GM18517 (cell line): ENCODE measurements around the gene ERG.

Source experiments
- ATAC-seq: cut with Tn5 transposase; IDR thresholded peaks from one replicate; pipeline ENCODE4 v1.9.1; 2021; ENCODE audit warnings: mild to moderate bottlenecking, moderate library complexity; ENCODE audit not compliant: unreplicated experiment

Gene ERG

DNA sequence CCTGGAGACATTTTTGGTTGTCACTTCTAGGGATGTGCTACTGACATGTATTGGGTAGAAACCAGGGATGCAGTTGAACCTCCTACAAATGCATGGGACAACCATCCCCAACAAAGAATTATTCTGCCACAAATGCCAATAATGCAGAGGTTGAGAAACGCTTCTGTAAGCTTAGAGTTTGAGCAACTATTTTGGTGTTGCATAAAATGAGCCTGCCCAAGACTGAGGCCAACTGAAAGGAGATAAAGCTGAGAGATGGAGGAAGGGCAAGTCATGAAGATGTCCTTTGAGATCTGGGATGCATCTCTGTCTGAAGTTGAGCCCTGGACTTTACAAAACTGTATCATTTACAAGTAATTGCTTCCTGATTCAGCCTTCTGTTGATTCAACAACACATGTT is 134.6 kb downstream of the ERG start:
- no peak for ATAC-seq

DNA sequence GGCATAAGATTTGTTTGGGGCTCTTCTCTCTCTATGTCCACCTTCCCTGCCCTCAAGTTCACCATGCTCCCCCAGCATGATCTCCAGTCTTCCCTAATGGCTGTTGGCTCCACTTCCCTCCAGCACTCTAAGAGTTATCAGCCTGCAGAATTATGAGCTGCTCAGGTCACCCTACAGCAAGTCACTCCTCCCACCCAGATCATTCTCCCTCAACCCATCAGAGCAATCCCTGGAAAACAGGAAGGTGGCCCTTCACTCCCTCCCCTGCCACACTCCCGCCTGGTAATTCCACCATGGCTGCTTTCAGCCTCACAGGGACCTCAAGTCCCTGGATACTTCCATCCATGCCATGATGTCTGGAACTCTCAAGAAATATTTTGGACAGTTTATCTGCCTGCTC is 137.0 kb downstream of the ERG start:
- no peak for ATAC-seq

- ATAC-seq: no peak
Observed at GRCh38 chr21:38359835-38360234, 138.4 kb downstream of the ERG start.

DNA sequence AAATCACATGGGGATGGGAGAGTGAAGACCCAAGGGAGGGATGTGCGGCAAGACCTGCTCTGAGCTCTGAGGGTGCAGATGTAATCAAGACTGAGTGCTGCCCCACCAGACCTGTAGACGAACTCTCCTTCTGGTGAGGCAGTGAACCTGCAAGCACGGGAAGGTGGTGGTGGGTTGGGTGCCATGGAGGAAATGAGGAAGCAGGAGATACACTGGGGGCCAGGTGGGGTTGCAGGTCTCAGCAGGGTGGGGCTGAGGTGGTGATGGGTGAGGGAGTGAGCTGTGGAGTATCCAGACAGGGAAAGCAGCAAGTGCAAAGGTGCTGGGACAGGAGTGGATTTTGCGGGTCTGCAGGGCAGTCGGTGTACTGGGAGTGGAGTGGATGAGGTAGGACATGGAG is 139.2 kb downstream of the ERG start:
- ATAC-seq: no peak

DNA sequence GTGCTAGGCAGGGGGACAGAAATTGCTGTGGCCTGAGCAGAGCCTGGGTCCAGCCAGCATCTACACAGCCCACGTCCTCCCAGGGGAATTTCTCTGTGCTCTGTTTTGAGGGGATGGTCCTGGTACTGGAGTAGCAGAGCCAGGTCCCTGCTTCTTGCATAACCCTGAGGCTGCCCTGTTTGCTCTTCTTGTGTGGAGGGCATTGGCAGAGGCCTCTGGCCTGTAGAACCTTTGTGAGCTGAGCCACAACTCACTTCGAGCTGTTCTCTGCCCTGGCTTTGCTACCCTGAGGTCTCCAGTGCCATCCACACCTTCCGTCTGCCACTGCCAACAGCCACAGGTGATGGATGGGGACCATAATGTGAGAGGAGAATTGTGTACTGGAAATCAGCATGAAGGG is 139.6 kb downstream of the ERG start:
- ATAC-seq: no peak

DNA sequence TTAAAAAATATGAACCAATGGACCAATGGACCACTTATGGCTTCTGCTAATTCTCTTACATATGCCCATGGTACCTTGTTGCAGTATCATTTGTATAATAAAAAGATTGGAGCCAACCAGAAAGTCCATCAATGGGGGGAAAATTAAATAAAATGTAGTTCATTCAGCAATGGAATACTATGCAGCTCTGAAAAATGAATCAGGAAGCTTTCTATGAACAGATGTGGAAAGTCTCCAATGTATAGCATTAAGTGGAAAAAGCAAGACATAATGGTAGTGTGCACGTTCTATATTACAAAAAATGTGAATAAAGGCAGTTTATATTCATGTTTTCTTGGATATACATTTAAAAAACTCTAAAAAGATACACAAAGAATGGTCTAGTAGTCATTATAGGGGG is 140.2 kb downstream of the ERG start:
- no peak for ATAC-seq

GRCh38 chr21:38356883-38357625 is 141.2 kb downstream of the ERG start:
- no peak for ATAC-seq

DNA sequence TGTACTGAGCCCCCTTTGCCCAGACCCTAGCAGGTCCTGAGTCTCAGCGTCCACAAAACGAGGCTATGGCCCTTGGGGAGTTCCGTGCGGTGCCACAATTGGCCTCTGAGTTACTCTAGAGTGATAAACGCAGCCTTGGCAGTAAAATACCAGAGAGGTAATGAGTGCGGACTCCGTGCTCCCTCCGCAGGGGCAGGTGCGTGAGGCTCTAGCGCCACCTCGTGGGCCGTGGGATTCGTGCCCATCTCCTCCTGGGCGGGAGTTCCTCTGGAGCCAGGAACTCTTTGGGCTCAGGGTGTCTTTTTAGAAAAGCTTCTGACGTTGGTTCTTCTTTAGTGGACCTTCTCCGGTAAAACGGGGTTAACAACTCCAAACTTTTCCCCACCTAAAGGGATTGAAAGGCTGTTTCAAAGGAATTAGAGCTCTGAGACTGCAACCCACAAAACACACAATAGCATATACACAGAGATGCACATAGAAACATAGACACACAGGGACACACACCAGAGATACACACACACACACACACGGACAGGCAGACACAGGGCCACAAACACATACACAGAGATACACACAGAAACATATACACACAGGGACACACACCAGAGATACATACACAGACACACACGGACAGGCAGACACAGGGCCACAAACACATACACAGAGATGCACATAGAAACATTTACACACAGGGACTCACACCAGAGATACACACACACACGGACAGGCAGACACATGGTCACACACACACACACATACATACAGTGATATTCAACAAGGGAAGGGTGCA is 142.1 kb downstream of the ERG start:
- ATAC-seq: peak; percentile 57

- no peak for ATAC-seq
Observed at GRCh38 chr21:38355353-38355752, 142.9 kb downstream of the ERG start.

- ATAC-seq: no peak
Observed at GRCh38 chr21:38354746-38355145, 143.5 kb downstream of the ERG start.

DNA sequence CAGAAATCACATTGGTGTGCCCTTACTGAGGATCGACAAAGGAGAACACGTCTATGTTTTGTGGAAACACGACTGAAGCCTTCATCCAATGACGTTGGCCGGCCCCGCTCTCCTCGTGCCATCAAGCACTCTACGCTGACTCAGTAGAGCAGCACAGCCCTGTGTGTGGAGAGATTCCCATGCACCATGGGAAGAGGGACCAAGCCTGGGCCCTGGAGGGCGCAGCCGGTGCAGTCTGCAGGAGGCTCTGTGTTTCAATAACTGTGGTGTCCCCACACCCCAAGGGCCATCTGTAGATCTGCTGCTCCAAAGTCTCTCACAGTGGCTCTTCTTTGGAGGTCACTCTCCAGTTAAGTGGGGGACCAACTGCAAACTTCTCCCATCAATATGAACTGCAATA is 144.0 kb downstream of the ERG start:
- no peak for ATAC-seq

DNA sequence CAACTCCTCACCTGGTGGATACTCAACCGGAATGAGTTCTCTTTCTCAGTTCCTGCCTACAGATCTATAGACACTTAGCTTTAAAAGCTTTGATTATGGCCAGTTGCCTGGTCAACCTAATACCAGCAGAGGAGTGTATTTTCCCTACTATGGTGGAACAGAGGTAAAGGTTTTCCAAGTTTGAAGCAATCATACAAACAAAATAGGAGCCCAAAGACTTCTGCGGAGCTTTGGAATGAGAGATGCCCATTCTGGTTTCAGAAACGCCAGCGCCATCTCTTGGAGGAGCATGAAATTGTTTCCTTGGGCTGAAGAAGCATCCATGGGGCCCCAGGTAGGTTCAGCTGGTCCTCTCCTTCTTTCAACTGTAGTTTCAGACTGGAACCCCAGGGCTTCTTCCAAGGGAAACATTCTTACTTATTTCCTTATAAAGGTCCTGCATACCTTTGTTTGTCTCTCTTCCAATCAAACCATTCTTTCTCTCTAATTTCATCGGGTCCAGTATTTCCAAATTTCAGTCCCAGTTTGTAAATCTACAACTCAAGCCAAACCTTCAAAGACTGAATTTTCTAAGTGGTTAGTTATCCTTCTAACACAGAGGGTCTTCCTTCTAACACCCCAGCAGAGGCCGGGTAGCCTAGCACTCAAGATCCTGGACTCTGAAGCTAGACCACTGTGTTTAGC is 145.6 kb downstream of the ERG start:
- ATAC-seq: no peak

- no peak for ATAC-seq
Observed at GRCh38 chr21:38351961-38352521, 146.2 kb downstream of the ERG start.

GRCh38 chr21:38351176-38351959 is 146.9 kb downstream of the ERG start:
- ATAC-seq: no peak

GRCh38 chr21:38350684-38351083 is 147.6 kb downstream of the ERG start:
- no peak for ATAC-seq

- ATAC-seq: no peak
Observed at GRCh38 chr21:38349977-38350376, 148.3 kb downstream of the ERG start.

- ATAC-seq: no peak
Observed at GRCh38 chr21:38349111-38349746, 149.0 kb downstream of the ERG start.

- ATAC-seq: no peak
Observed at GRCh38 chr21:38346286-38346685, 152.0 kb downstream of the ERG start.

DNA sequence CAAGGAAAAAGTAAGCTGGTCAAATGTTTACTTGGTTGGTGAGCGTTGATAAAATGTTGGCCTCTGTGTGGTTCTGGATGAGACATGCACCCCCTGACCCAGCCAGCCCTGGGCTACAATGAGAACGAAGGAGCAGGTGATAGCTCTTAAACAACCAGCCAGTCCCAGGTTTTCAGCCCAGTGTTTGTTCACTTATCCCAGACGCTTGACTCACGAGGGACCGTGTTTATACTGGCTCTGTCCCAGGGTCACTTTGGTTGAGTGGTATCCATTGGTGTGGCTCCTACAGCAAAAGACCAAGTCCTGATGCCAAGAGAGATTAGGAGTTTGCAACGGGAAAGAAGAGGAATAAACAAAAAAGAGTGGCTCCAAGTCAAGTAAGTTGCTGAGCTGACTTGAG is 154.6 kb downstream of the ERG start:
- ATAC-seq: no peak

GRCh38 chr21:38342739-38343138 is 155.5 kb downstream of the ERG start:
- ATAC-seq: no peak
